Testis (tissue), 3 donors: ENCODE results near the gene MAML3. TPM values are rescaled to one million over a fixed set of nuclear protein-coding genes. Genes with fewer than 3 reads are reported as not detected.

Source experiments
- DNase-seq: peaks from one replicate; pipeline ENCODE4 v3.0.0-alpha.2; 2019
- H3K27ac ChIP-seq, 2 donors: fragments of 200-600 bp; sonication (generic); one replicate each; pipeline ENCODE4 v1.5.1; 2019
- H3K27me3 ChIP-seq: fragments of 200-600 bp; sonication (generic); one replicate; pipeline ENCODE4 v1.5.1; 2019
- H3K36me3 ChIP-seq: fragments of 200-600 bp; sonication (generic); one replicate; pipeline ENCODE4 v1.5.1; 2017; ENCODE audit warnings: low read depth; ENCODE audit errors: missing control alignments
- H3K4me1 ChIP-seq: fragments of 200-600 bp; sonication (generic); one replicate; pipeline ENCODE4 v1.5.1; 2019
- H3K4me3 ChIP-seq, 2 donors: fragments of 200-600 bp; sonication (generic); one replicate each; pipeline ENCODE4 v1.5.1; 2017 to 2019
- H3K9me3 ChIP-seq: fragments of 200-600 bp; sonication (generic); one replicate; pipeline ENCODE4 v1.5.1; 2017
- POLR2A ChIP-seq: fragments of 450-650 bp; IDR thresholded peaks from one replicate; pipeline ENCODE4 v1.6.1; 2017; ENCODE audit warnings: antibody characterized with exemption, mild to moderate bottlenecking, moderate library complexity
- WGBS, 2 donors: methylation state at CpG; one replicate each; pipeline ENCODE4 v1.1.5; 2018; 5-methylcytosine and 5-hydroxymethylcytosine counted together
- intact Hi-C: fragments of 100-400 bp; cut with DNase I; formaldehyde crosslinking; loops from one replicate; pipeline ENCODE4 v1.15.1; 2023; ENCODE audit warnings: low total_unique reads
- polyA plus RNA-seq: library from polyadenylated mRNA; stranded (reverse); fragments of 350-450 nt; fragmentation: Illumina TruSeq; extraction: RNeasy Lipid Tissue Mini Kit (QIAGEN cat#74804); gene quantifications from one replicate; pipeline ENCODE4 v1.2.3, GENCODE V29; 2014; ENCODE audit warnings: low read depth, low replicate concordance; ENCODE audit not compliant: insufficient read depth
- total RNA-seq, 2 donors: library from RNA; depleted of rRNA; stranded (reverse); fragments of >200 nt; gene quantifications; one replicate each; pipeline ENCODE4 v1.2.3, GENCODE V29; 2016
- TF ChIP-seq, protein P1 (sequence below), 3 experiments: fragments of 450-650 bp in 2 of 3; fragments of 200-600 bp in 1 of 3; sonication (generic) in 1 of 3; IDR thresholded peaks; one replicate each; pipeline ENCODE4 v1.5.1; 2016 to 2019; ENCODE audit warnings: antibody characterized with exemption in 3 of 3, mild to moderate bottlenecking in 2 of 3, moderate library complexity in 1 of 3

Gene MAML3
- total and polyA plus RNA-seq, 3 donors from 2014 or later, result 7.6 to 21.2 (median 18.8) TPM

DNA sequence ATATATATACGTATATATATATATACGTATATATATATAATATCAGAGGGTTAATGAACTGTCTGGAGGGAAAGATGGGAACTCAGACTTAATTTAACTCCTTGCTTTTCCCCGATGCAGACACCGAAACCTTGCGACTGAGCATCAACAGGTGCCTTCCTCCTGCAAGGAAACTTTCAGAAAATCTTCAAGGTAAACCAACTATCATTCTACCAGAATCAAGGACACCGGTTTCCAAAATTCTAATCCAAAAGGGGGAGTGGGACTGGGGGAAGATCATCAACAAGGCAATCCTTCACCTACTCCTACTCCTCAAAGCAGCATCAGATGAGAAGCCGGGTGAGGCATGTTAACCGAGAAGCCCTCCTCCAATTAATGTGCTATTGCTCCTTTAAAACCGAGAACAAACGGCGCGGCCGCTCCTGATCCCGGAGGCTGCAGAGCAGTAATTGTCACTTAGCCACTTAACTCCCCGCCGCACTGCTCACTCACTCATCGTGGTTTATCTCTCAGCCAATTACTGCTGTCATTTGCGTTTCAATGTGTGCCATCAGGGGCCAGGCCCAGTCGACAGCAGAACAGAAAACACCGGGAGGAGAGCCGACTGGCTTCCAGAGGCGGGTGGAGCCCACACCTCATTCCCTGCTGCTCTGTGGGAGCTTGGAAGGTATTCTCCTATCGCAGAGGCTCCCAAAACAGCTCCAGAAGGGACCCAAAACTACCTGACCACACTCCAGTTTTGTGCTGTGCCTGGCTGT is 61.7 kb downstream of the MAML3 start:
- 21 to 30% methylated on average over 21 to 23 of the region's 23 CpGs for WGBS, 2 donors
- DNase-seq, result peak; percentile 57
- no peaks in the 10 kb centered on the region for H3K27me3 ChIP-seq
- peak overlapping the region in 1 of 2 donors; percentile 51 for H3K27ac ChIP-seq
- TF ChIP-seq, protein P1, sequence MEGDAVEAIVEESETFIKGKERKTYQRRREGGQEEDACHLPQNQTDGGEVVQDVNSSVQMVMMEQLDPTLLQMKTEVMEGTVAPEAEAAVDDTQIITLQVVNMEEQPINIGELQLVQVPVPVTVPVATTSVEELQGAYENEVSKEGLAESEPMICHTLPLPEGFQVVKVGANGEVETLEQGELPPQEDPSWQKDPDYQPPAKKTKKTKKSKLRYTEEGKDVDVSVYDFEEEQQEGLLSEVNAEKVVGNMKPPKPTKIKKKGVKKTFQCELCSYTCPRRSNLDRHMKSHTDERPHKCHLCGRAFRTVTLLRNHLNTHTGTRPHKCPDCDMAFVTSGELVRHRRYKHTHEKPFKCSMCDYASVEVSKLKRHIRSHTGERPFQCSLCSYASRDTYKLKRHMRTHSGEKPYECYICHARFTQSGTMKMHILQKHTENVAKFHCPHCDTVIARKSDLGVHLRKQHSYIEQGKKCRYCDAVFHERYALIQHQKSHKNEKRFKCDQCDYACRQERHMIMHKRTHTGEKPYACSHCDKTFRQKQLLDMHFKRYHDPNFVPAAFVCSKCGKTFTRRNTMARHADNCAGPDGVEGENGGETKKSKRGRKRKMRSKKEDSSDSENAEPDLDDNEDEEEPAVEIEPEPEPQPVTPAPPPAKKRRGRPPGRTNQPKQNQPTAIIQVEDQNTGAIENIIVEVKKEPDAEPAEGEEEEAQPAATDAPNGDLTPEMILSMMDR (IDR thresholded peaks at IDR 0.05), result no peak
- TF ChIP-seq POLR2A, result no peak
- peak overlapping the region in 1 of 2 donors; percentile 25 for H3K4me3 ChIP-seq
- no peaks in the 10 kb centered on the region for H3K9me3 ChIP-seq
- no peaks in the 10 kb centered on the region for H3K36me3 ChIP-seq
- peaks cover 35% of the 10 kb centered on the region for H3K4me1 ChIP-seq
- intact Hi-C loops, result no loop called here

DNA sequence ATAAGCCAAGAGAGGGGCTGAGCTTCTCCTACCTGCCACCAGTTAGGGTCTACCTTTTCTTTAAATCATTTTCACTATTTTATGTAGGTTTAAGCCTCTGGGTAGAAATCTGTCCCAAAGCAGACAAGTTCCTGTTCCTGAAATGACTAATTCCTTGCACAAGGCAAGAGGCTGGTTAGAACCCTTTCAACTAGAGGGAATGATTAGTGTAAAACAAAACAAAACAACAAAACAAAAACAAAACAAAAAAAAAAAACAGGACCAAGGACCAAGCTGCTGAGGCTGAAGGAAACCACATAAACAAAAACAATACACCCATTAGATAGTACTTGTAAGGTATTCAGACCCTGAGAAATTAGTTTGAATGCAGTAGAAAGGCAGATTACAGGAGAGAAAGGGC is 62.7 kb downstream of the MAML3 start:
- Histone ChIP-seq H3K36me3 (no peaks in the 10 kb centered on the region), H3K4me3 (no peak overlapping the region), H3K4me1 (peaks cover 25% of the 10 kb centered on the region), H3K27me3 (no peaks in the 10 kb centered on the region), H3K9me3 (no peaks in the 10 kb centered on the region), H3K27ac (peak overlapping the region in 1 of 2 donors; percentile 51)
- intact Hi-C loops, result no loop called here
- no peak for DNase-seq
- TF ChIP-seq, protein P1 (IDR thresholded peaks at IDR 0.05), result no peak
- no peak for TF ChIP-seq POLR2A

DNA sequence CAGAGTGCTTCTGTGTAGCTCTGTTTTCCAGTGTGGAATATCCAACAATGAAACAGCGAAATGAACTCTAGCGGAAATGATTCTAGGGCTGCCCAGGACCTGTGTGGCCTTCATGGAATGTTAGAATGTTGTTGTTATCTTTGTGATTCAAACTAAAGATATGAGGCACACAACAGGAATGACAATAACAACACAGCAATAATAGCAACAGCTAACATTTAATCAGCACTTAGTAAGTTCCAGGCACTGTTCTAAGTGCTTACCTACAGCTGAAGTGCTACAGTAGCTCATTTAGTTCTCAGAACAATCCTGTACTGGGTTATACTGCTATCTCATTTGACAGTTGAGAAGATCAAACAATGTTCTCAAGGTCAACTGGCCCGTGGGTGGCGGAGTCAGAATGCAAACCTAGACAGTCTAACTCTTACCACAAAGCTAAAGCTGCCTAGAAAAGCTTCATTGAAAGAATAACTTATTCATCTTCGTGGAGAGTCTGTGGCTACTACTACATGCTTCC is 63.7 kb downstream of the MAML3 start:
- WGBS, 2 donors, result 50 to 57% methylated on average over 5 of the region's 5 CpGs
- DNase-seq, result no peak
- TF ChIP-seq, protein P1 (IDR thresholded peaks at IDR 0.05), result no peak
- no peak for TF ChIP-seq POLR2A

DNA sequence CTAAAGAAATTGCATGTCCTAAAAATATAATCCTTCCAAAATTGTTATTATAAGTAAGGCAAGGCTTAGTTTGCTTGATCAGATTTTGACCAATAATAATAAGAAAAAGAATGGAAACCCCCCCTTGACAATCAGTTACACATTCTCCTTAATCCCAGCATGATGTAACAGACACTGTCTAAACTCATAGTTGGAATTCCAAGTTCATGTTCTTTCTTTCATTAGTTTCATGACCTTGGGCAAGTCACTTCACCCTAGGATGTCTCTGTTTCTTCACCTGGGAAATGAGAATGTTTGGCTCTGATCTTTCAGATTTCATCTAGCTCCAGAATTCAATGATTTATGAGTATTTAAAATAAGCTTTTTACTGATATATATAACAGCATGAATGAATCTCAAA is 64.8 kb downstream of the MAML3 start:
- Histone ChIP-seq H3K27me3 (no peaks in the 10 kb centered on the region), H3K4me3 (no peak overlapping the region), H3K27ac (no peak overlapping the region), H3K36me3 (no peaks in the 10 kb centered on the region), H3K9me3 (no peaks in the 10 kb centered on the region), H3K4me1 (peaks cover 13% of the 10 kb centered on the region)
- intact Hi-C loops, result no loop called here
- TF ChIP-seq, protein P1 (IDR thresholded peaks at IDR 0.05), result no peak
- TF ChIP-seq POLR2A, result no peak
- no peak for DNase-seq

More for the DNA sequence above, 63.7 kb downstream of the MAML3 start:
- Histone ChIP-seq H3K36me3 (no peaks in the 10 kb centered on the region), H3K27ac (no peak overlapping the region), H3K9me3 (no peaks in the 10 kb centered on the region), H3K4me3 (no peak overlapping the region), H3K27me3 (no peaks in the 10 kb centered on the region), H3K4me1 (peaks cover 20% of the 10 kb centered on the region)
- intact Hi-C loops, result no loop called here
